ENCODE results near the gene GLCE. TPM values are rescaled to one million over a fixed set of nuclear protein-coding genes. Genes with fewer than 3 reads are reported as not detected.

The GLCE gene
- total and polyA plus RNA-seq, 10 of the 15 experiments (the other 5 are each of a cell fraction or from before 2014, with no cell fraction given): 2.1 to 11.9 (median 2.9) TPM

DNA sequence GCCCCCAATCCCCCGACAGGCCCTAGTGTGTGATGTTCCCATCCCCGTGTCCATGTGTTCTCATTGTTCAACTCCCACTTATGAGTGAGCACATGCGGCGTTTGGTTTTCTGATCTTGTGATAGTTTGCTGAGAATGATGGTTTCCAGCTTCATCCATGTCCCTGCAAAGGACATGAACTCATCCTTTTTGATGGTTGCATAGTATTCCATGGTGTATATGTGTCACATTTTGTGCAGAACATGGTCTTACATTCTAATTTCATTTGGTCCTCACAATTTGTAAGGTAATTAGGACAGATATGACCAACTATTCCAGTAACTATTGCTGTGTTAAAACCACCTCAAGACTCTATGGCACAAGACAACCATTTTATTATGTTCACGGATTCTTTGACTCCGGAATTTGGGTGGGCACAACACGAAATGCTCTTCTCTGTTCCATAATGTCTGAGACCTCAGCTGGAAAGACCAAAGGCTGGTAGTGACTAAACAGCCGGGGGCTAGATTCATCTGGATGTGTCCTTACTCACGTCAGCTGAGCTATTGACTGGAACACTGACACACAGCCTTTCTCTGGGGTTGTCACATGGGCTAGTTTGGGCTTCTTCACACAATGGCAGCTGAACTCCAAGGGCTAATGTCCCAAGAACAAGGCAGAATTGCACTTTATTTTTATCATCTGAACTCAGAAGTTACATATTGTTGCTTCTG lies 13.6 kb upstream of the GLCE start:
- ATAC-seq: no peak
- in situ Hi-C loops (cut with MboI): no loop called here
- Histone ChIP-seq H3K4me1 (ENCODE audit: control insufficient read depth, insufficient read depth, low read length) (no peaks in the 10 kb centered on the region), H3K4me2 (ENCODE audit: control insufficient read depth, insufficient read depth) (no peak overlapping the region), H3K27me3 (replicated peaks in 1 of 2; ENCODE audit: control insufficient read depth in 2 of 2, insufficient read depth in 2 of 2, low read length in 1 of 2) (peaks cover 0 to 8% of the 10 kb centered on the region in 2 experiments; a peak in 1 of 4 replicates), H3K79me2 (ENCODE audit: control insufficient read depth, insufficient read depth, low read length) (no peaks in the 10 kb centered on the region), H3K4me3 (no peak overlapping the region), H3K27ac (ENCODE audit: control insufficient read depth, insufficient read depth) (no peak overlapping the region), H3K36me3 (ENCODE audit: control insufficient read depth in 2 of 2, insufficient read depth in 2 of 2, low read length in 1 of 2) (no peaks in the 10 kb centered on the region), H3K9me3 (replicated peaks; ENCODE audit: control insufficient read depth, insufficient read depth, low read length) (no peaks in the 10 kb centered on the region), H3K9ac (ENCODE audit: control insufficient read depth, insufficient read depth, low read length) (no peak overlapping the region), H2AFZ (ENCODE audit: control insufficient read depth, low read depth, low read length) (no peak overlapping the region), H4K20me1 (ENCODE audit: control insufficient read depth, insufficient read depth) (no peaks in the 10 kb centered on the region)
- intact Hi-C loops (cut with micrococcal nuclease; ENCODE audit: unreplicated experiment): no loop called here
- ChIA-PET CTCF (interaction anchor here (1.2 kb wide), 1 partner anchor 247 kb away, joined by 3 read pairs; no protein-coding TSS in a partner anchor), SMC1A (ENCODE audit: uncharacterized antibody, unreplicated experiment) (interaction anchor here (1.6 kb wide), 1 partner anchor 9 kb away, joined by 3 read pairs; no protein-coding TSS in a partner anchor), RAD21 (ENCODE audit: unreplicated experiment) (no interaction called here), POLR2A (no interaction called here)
- no peak for FAIRE-seq
- no peak for DNase-seq (ENCODE audit: low read depth, low spot score)
- WGBS (ENCODE audit: insufficient coverage, insufficient replicate concordance, low lambda C conversion rate, missing lambda C conversion rate): 51% methylated on average over 9 of the region's 9 CpGs
- no TSS peak for BruUV-seq (replicated peaks)
- no peak for TF ChIP-seq CHD4 (IDR thresholded peaks at IDR 0.05)
- TF ChIP-seq EP300 (IDR thresholded peaks at IDR 0.05; ENCODE audit: borderline replicate concordance in 1 of 2, control insufficient read depth in 1 of 2, low read depth in 2 of 2, low read length in 2 of 2): no peak
- no peak for TF ChIP-seq CHD1 (IDR thresholded peaks at IDR 0.05; ENCODE audit: low read depth, low read length)
- TF ChIP-seq FOXM1 (IDR thresholded peaks at IDR 0.05; ENCODE audit: low read depth, low read length): no peak
- no peak for TF ChIP-seq EED (IDR thresholded peaks at IDR 0.05; ENCODE audit: low read depth)
- TF ChIP-seq NFYA (IDR thresholded peaks at IDR 0.05; ENCODE audit: borderline replicate concordance, low read depth, low read length): no peak
- TF ChIP-seq TCF3 (IDR thresholded peaks at IDR 0.05; ENCODE audit: borderline replicate concordance, insufficient read depth, low read depth, low read length): no peak
- TF ChIP-seq MTA3 (IDR thresholded peaks at IDR 0.05; ENCODE audit: borderline replicate concordance, low read length): no peak

All from GM12878 (cell line).